WERI-Rb-1 (cell line): ENCODE results near the gene KLHL26.
"Not testable (repeated sequence)": the region's sequence is repeated elsewhere in the genome, so short reads cannot be mapped to it uniquely, and the experiment has no call there.

ENCODE experiments used
- DNase-seq: peaks from one replicate; pipeline ENCODE4 v3.0.0-alpha.2; 2020
- H3K27ac ChIP-seq: fragments of 250-450 bp; sonication (Bioruptor Pico); 2 replicates; pipeline ENCODE4 v1.5.1; 2020; ENCODE audit warnings: mild to moderate bottlenecking, moderate library complexity
- H3K27me3 ChIP-seq: fragments of 250-450 bp; sonication (Bioruptor Pico); 2 replicates; pipeline ENCODE4 v1.5.1; 2021; ENCODE audit warnings: mild to moderate bottlenecking, low read depth, moderate library complexity; ENCODE audit not compliant: insufficient read depth, severe bottlenecking
- H3K36me3 ChIP-seq: fragments of 250-450 bp; sonication (Bioruptor Pico); 2 replicates; pipeline ENCODE4 v1.5.1; 2020; ENCODE audit warnings: mild to moderate bottlenecking, moderate library complexity
- H3K4me3 ChIP-seq: 2 replicates; pipeline ENCODE4 v1.5.1; 2011; ENCODE audit warnings: low read depth, mild to moderate bottlenecking, control low read depth, low read length
- H3K9me3 ChIP-seq: fragments of 250-450 bp; sonication (Bioruptor Pico); 2 replicates; pipeline ENCODE4 v1.5.1; 2021; ENCODE audit warnings: mild to moderate bottlenecking, moderate library complexity; ENCODE audit not compliant: severe bottlenecking
- TF ChIP-seq, protein P1 (sequence below): IDR thresholded peaks from 2 replicates; pipeline ENCODE4 v1.5.1; 2011; ENCODE audit warnings: low read depth, mild to moderate bottlenecking, control low read depth, inconsistent platforms, low read length

KLHL26 gene

GRCh38 chr19:18599485-18599884 lies 37.3 kb upstream of the KLHL26 start:
- peaks cover 2% of the 10 kb centered on the region; the same call in 1 of the 2 replicates for H3K36me3 ChIP-seq
- no peak for DNase-seq
- no peak overlapping the region for H3K4me3 ChIP-seq
- H3K27me3 ChIP-seq: no peaks in the 10 kb centered on the region
- no peaks in the 10 kb centered on the region for H3K9me3 ChIP-seq
- H3K27ac ChIP-seq: no peak overlapping the region
- TF ChIP-seq, protein P1, sequence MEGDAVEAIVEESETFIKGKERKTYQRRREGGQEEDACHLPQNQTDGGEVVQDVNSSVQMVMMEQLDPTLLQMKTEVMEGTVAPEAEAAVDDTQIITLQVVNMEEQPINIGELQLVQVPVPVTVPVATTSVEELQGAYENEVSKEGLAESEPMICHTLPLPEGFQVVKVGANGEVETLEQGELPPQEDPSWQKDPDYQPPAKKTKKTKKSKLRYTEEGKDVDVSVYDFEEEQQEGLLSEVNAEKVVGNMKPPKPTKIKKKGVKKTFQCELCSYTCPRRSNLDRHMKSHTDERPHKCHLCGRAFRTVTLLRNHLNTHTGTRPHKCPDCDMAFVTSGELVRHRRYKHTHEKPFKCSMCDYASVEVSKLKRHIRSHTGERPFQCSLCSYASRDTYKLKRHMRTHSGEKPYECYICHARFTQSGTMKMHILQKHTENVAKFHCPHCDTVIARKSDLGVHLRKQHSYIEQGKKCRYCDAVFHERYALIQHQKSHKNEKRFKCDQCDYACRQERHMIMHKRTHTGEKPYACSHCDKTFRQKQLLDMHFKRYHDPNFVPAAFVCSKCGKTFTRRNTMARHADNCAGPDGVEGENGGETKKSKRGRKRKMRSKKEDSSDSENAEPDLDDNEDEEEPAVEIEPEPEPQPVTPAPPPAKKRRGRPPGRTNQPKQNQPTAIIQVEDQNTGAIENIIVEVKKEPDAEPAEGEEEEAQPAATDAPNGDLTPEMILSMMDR: no peak

GRCh38 chr19:18600692-18601397 lies 36.0 kb upstream of the KLHL26 start:
- H3K36me3 ChIP-seq, H3K27me3 ChIP-seq, H3K9me3 ChIP-seq, H3K4me3 ChIP-seq, DNase-seq, H3K27ac ChIP-seq: not testable (repeated sequence)

- H3K9me3 ChIP-seq: no peaks in the 10 kb centered on the region
- no peak overlapping the region for H3K4me3 ChIP-seq
- TF ChIP-seq, protein P1: no peak
- H3K27me3 ChIP-seq: no peaks in the 10 kb centered on the region
- H3K27ac ChIP-seq: no peak overlapping the region
- DNase-seq: no peak
- H3K36me3 ChIP-seq: peaks cover 2% of the 10 kb centered on the region; the same call in 1 of the 2 replicates
Observed at GRCh38 chr19:18601875-18602274, 35.0 kb upstream of the KLHL26 start.

DNA sequence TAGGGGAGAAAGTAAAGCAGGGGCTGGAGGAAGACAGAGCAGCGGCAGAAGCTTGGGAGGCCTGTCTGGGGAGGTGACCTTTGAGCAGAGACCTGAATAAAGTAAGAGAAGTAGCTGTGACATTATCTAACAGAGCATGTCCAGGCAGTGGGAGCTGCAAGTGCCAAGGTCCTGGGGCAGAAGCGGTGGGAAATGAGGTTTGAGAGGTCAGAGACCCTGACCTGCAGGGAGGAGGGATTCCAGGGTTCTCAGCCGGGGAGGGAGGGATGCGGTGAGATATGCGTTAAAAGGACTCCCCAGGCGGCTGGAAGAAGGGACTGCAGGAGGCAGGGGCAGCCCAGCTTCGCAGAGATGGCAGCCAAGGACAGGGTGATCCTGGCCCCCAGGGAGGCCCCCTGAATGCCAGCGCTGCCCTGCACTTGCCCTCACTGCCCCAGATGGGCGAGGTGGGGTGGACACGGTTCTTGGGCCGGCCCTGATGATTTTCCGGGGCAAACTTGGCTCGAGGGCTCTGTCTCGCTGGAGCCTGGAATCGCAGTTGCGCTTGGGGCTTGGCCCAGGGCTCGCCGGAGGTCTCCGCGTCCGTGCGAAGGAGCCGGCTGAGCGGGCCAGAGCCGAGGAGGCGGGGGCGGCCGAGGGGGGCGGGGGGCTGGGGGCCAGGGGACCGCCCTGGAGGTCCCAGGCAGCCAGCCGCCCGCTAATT lies 33.4 kb upstream of the KLHL26 start:
- Histone ChIP-seq H3K4me3 (no peak overlapping the region), H3K36me3 (peaks cover 2% of the 10 kb centered on the region; the same call in 1 of the 2 replicates), H3K9me3 (no peaks in the 10 kb centered on the region), H3K27me3 (peaks cover 13% of the 10 kb centered on the region), H3K27ac (no peak overlapping the region)
- no peak for DNase-seq
- TF ChIP-seq, protein P1: 0 out of 2 replicates have a peak, but pooled peaks have one; percentile 8

DNA sequence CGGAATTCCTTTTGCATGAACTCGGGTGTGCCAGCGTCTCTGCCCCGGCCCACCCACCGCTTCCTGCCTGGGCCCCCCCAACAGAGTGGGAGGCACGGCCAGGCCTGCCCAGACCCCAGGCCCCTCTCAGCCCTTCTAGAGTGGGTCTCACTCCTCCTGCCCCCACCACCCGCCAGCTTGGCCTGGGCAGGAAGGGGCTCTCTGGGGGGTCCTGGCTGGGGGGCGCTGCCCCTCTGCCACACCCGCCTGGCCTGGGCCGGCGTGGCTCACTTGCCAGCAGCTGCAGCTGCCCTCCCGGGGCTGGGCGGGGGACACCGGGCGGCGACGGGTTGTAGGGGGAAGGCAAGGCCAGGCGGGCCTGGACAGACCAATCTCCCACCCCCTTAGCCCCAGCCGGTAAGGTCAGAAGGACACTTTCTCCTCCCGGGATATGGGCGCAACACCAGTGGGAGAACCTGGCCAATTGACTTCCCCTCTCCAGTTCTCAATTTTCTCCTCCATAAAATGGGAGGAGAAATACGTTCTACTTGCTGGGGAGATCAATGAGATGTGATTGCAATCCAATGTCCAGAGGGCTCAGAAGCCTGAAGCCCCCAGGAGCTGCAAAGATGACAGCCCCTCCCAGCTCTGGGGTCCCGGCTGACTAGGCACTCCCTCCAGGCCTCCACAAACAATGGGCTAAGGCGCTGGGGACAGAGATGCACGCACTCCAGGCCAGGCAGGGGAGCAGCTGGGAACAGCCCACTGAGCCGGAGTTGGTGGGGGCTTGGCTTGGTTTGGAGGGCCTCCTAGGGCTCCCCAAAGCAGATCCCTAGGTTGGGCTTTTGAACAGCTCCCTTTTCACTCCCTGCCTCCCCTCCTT lies 32.6 kb upstream of the KLHL26 start:
- no peak overlapping the region for H3K27ac ChIP-seq
- no peak for DNase-seq
- no peak overlapping the region for H3K4me3 ChIP-seq
- no peaks in the 10 kb centered on the region for H3K9me3 ChIP-seq
- TF ChIP-seq, protein P1: no peak
- H3K27me3 ChIP-seq: peaks cover 21% of the 10 kb centered on the region
- peaks cover 2% of the 10 kb centered on the region; the same call in 1 of the 2 replicates for H3K36me3 ChIP-seq

DNA sequence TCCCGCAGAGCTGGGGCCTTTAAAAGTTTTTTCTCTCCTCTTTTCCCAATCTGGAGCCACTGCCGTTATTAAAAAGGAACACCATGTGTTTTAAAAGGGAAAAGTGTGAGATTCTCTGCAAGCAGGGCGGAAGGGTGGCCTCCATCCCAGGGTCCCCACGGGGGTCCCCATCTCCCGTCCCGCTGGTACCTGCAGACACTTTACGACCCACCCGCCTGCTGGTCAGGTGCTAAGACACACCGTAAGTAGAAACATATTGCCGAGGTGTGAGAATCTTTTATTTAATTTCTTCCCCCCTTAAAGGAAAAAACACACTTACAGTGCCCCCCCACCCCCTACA lies 32.0 kb upstream of the KLHL26 start:
- H3K27me3 ChIP-seq: peaks cover 27% of the 10 kb centered on the region
- H3K9me3 ChIP-seq: no peaks in the 10 kb centered on the region
- H3K4me3 ChIP-seq: no peak overlapping the region
- DNase-seq: no peak
- TF ChIP-seq, protein P1: no peak
- peaks cover 2% of the 10 kb centered on the region; the same call in 1 of the 2 replicates for H3K36me3 ChIP-seq
- no peak overlapping the region for H3K27ac ChIP-seq
